HCT116 (cell line): ENCODE results near the gene RNU2-63P.

Experiments
- EZH2 ChIP-seq: fragments of 200-600 bp; sonication (generic); IDR thresholded peaks from 2 replicates; pipeline ENCODE4 v1.6.1; 2017; ENCODE audit warnings: antibody characterized with exemption, mixed run types
- EZH2phosphoT487 ChIP-seq: fragments of 200-600 bp; IDR thresholded peaks from 2 replicates; pipeline ENCODE4 v1.6.1; 2018; ENCODE audit warnings: antibody characterized with exemption, borderline replicate concordance
- FOSL1 ChIP-seq: IDR thresholded peaks from 2 replicates; pipeline ENCODE4 v1.6.1; 2012; ENCODE audit warnings: low read depth
- POLR2A ChIP-seq: IDR thresholded peaks from 2 replicates; pipeline ENCODE4 v1.7.0; 2011; ENCODE audit warnings: borderline replicate concordance; ENCODE audit not compliant: insufficient read depth, insufficient read length; ENCODE audit errors: extremely low read depth
- POLR2AphosphoS5 ChIP-seq: IDR thresholded peaks from 2 replicates; pipeline ENCODE4 v1.6.1; 2011; ENCODE audit warnings: mild to moderate bottlenecking, low read depth, low read length, moderate library complexity
- RAD21 ChIP-seq: IDR thresholded peaks from 2 replicates; pipeline ENCODE4 v1.6.1; 2012; ENCODE audit warnings: low read depth, mild to moderate bottlenecking
- SP1 ChIP-seq: IDR thresholded peaks from 2 replicates; pipeline ENCODE4 v1.6.1; 2012; ENCODE audit warnings: low read depth
- TF ChIP-seq, protein P1 (sequence below), 3 experiments: fragments of 200-600 bp in 1 of 3; sonication (generic) in 1 of 3; IDR thresholded peaks in 2 of 3; conservative IDR thresholded peaks in 1 of 3; 2 replicates each; pipeline ENCODE4 v1.5.1; 2012 to 2017; ENCODE audit warnings: low read depth in 2 of 3, low read length in 2 of 3, antibody characterized with exemption in 1 of 3, borderline replicate concordance in 1 of 3, control low read depth in 1 of 3, mild to moderate bottlenecking in 1 of 3, mixed read lengths in 1 of 3, mixed run types in 1 of 3, moderate library complexity in 1 of 3; ENCODE audit not compliant: insufficient read depth in 1 of 3
- TF ChIP-seq, protein P2 (sequence below): IDR thresholded peaks from 2 replicates; pipeline ENCODE4 v1.6.1; 2012

DNA sequence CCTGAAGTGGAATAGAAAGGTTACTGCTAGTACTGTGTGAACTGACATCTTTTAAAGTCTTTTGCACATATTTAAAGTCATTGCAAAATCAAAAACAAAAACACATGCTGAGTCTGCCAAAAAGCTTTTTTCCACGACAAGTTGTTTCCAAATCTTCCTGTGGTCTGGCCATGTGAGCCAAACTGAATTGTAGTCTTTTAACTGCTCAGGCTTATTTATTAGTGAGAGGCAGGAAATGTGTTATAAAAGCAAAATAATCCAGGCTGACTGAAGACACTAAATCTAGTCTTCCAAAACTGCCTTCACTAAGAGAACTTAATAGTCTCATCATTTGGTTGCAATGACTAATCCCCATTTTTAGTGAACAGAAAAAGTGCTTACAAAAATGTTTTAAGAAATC, 36.9 kb upstream of the RNU2-63P start:
- TF ChIP-seq, protein P1, sequence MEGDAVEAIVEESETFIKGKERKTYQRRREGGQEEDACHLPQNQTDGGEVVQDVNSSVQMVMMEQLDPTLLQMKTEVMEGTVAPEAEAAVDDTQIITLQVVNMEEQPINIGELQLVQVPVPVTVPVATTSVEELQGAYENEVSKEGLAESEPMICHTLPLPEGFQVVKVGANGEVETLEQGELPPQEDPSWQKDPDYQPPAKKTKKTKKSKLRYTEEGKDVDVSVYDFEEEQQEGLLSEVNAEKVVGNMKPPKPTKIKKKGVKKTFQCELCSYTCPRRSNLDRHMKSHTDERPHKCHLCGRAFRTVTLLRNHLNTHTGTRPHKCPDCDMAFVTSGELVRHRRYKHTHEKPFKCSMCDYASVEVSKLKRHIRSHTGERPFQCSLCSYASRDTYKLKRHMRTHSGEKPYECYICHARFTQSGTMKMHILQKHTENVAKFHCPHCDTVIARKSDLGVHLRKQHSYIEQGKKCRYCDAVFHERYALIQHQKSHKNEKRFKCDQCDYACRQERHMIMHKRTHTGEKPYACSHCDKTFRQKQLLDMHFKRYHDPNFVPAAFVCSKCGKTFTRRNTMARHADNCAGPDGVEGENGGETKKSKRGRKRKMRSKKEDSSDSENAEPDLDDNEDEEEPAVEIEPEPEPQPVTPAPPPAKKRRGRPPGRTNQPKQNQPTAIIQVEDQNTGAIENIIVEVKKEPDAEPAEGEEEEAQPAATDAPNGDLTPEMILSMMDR (IDR thresholded peaks at IDR 0.05 in 2 of 3, conservative IDR thresholded peaks at IDR 0.05 in 1 of 3; ENCODE audit: borderline replicate concordance in 1 of 3, insufficient read depth in 1 of 3, low read depth in 2 of 3, low read length in 2 of 3) = no peak
- TF ChIP-seq, protein P2, sequence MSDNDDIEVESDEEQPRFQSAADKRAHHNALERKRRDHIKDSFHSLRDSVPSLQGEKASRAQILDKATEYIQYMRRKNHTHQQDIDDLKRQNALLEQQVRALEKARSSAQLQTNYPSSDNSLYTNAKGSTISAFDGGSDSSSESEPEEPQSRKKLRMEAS = no peak
- TF ChIP-seq FOSL1 (no peak), POLR2AphosphoS5 (no peak), SP1 (no peak), EZH2 (no peak), RAD21 (no peak), POLR2A (no peak), EZH2phosphoT487 (no peak)
